Activated CD4-positive, alpha-beta T cell treated with anti-CD3 and anti-CD28 coated beads, Interleukin-2, amount 10 ng/mL, durations not matched to agents 7 days and 5 days (primary cell): ENCODE measurements around the gene MAN2A1. TPM values are rescaled to one million over a fixed set of nuclear protein-coding genes. Genes with fewer than 3 reads are reported as not detected.

Experiments
- CTCF ChIA-PET: fragments of 350-600 bp; sonication (Branson Sonifier 250); formaldehyde crosslinking; loops from one replicate; lab custom pipeline; 2021; ENCODE audit warnings: antibody characterized with exemption; lab: Charles Lee
- POLR2A ChIA-PET: fragments of 350-600 bp; sonication (Branson Sonifier 250); formaldehyde crosslinking; loops from one replicate; lab custom pipeline; 2021; ENCODE audit warnings: antibody characterized with exemption; lab: Charles Lee
- DNase-seq: peaks from one replicate; pipeline ENCODE4 v3.0.0-alpha.2; 2020
- H3K27ac Mint-ChIP-seq: one replicate; pipeline ENCODE4 v1.8.0; 2021; ENCODE audit warnings: mild to moderate bottlenecking, moderate library complexity, mixed read lengths
- H3K27me3 Mint-ChIP-seq: one replicate; pipeline ENCODE4 v1.8.0; 2021; ENCODE audit warnings: mixed read lengths
- H3K36me3 Mint-ChIP-seq: one replicate; pipeline ENCODE4 v1.8.0; 2021; ENCODE audit warnings: low read depth, mixed read lengths
- H3K4me1 Mint-ChIP-seq: one replicate; pipeline ENCODE4 v1.8.0; 2021; ENCODE audit warnings: mixed read lengths
- H3K4me3 Mint-ChIP-seq: one replicate; pipeline ENCODE4 v1.8.0; 2021; ENCODE audit warnings: mild to moderate bottlenecking, moderate library complexity, mixed read lengths
- H3K9me3 Mint-ChIP-seq: one replicate; pipeline ENCODE4 v1.8.0; 2021; ENCODE audit warnings: mixed read lengths
- total RNA-seq, 2 experiments: library from RNA; stranded (reverse); gene quantifications; one replicate each; pipeline ENCODE4 v1.2.3, GENCODE V29; 2021

Gene MAN2A1
- total RNA-seq, 2 experiments from 2014 or later = 39.2 to 45.9 TPM

DNA sequence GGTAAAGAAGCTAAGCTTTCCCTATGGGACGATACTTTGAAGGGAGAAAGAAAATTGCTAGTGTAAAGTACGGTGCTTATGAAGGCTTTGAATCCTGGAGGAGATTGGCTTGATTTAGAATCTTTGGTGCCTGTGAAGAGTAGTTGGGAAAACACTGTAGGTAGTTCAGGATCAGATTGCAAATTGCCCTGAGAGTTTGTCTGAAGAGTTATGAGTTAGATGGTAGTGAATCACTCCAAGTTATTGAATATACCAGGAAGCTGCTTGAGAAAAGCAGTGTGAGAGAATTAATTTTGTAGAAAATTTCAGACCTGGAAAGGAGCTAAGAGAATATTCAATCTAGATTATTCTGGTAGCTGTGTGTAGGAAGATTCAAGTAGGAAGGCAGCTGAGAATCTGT is 11.5 kb downstream of the MAN2A1 start:
- H3K27ac Mint-ChIP-seq = no peak overlapping the region
- H3K4me3 Mint-ChIP-seq = no peak overlapping the region
- peaks cover 41% of the 10 kb centered on the region for H3K4me1 Mint-ChIP-seq
- H3K36me3 Mint-ChIP-seq = peaks cover 50% of the 10 kb centered on the region
- CTCF ChIA-PET = interaction anchor here (1.0 to 1.8 kb wide), 3 partner anchors 9 to 620 kb away, joined by 3 to 4 read pairs (median 4); no protein-coding TSS in a partner anchor
- H3K27me3 Mint-ChIP-seq = no peaks in the 10 kb centered on the region
- no peak for DNase-seq
- POLR2A ChIA-PET = no interaction called here
- H3K9me3 Mint-ChIP-seq = peaks cover 2% of the 10 kb centered on the region

GRCh38 chr5:109701792-109702191 is 12.1 kb downstream of the MAN2A1 start:
- Mint-ChIP-seq H3K4me1 (peaks cover 36% of the 10 kb centered on the region), H3K36me3 (peaks cover 49% of the 10 kb centered on the region), H3K27me3 (no peaks in the 10 kb centered on the region), H3K27ac (no peak overlapping the region), H3K4me3 (no peak overlapping the region), H3K9me3 (peaks cover 2% of the 10 kb centered on the region)
- CTCF ChIA-PET = interaction anchor here (0.5 to 1.8 kb wide), 4 partner anchors 10 to 632 kb away, joined by 3 to 4 read pairs (median 4); no protein-coding TSS in a partner anchor
- DNase-seq = no peak
- POLR2A ChIA-PET = no interaction called here

DNA sequence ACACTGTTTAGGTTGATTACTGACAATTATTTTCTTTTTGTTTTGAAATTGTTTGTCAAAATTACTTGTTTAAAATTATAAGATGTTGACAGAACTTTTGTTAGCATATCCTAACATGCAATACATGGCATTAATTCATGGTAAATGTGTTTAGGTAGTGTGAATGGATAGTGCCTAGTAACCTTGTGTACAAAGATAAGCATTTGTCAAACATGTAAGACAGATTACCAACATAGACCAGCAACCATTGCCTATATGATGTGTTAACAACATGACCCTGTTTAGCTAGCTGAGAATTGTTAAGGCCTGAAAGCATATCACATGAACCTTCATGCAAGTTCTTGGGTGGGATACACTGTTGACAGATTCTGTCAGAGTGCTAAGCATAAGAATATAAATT is 13.4 kb downstream of the MAN2A1 start:
- peaks cover 35% of the 10 kb centered on the region for H3K4me1 Mint-ChIP-seq
- H3K27me3 Mint-ChIP-seq = no peaks in the 10 kb centered on the region
- peaks cover 50% of the 10 kb centered on the region for H3K36me3 Mint-ChIP-seq
- H3K27ac Mint-ChIP-seq = no peak overlapping the region
- ChIA-PET CTCF (no interaction called here), POLR2A (no interaction called here)
- no peak overlapping the region for H3K4me3 Mint-ChIP-seq
- no peak for DNase-seq
- H3K9me3 Mint-ChIP-seq = peaks cover 2% of the 10 kb centered on the region

GRCh38 chr5:109703829-109704228 is 14.1 kb downstream of the MAN2A1 start:
- H3K4me1 Mint-ChIP-seq = peaks cover 34% of the 10 kb centered on the region
- H3K36me3 Mint-ChIP-seq = peaks cover 47% of the 10 kb centered on the region
- ChIA-PET CTCF (no interaction called here), POLR2A (no interaction called here)
- DNase-seq = no peak
- H3K27ac Mint-ChIP-seq = no peak overlapping the region
- peaks cover 2% of the 10 kb centered on the region for H3K9me3 Mint-ChIP-seq
- H3K4me3 Mint-ChIP-seq = no peak overlapping the region
- no peaks in the 10 kb centered on the region for H3K27me3 Mint-ChIP-seq

DNA sequence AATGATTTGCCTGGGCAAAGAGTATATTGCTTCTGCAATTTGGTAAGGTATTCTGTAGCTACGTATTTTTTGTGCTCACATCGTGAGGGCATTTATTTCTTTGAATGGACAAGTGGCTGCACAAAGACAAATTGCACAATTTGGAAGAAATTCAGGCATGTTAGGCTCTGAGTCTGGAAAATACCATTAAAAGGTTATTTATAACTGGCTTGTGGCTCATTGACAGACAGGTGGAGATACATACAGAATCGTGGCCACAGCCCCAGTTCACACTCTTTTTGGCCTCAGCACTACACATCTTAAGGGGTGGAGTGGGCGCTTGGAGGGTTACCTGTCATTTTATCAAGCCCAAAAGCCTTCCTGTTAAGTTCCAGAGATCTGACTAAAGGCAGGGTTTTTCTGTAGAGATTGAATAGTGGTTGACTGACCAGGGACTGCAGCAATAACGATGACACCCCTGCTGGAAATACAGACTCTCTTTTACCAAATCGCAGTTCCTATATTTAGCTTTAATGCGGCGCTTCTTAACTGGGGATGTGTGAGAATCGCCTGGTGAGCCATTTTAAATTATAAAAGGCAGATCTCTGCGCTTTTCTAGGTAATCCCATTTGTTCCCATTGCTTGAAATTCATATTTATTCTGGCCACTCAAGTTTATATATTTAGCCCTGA is 14.7 kb downstream of the MAN2A1 start:
- CTCF ChIA-PET = no interaction called here
- POLR2A ChIA-PET = no interaction called here
- H3K4me1 Mint-ChIP-seq = peaks cover 30% of the 10 kb centered on the region

GRCh38 chr5:109705596-109705995 is 15.9 kb downstream of the MAN2A1 start:
- peaks cover 25% of the 10 kb centered on the region for H3K4me1 Mint-ChIP-seq
- H3K36me3 Mint-ChIP-seq = peaks cover 35% of the 10 kb centered on the region
- peaks cover 2% of the 10 kb centered on the region for H3K9me3 Mint-ChIP-seq
- CTCF ChIA-PET = no interaction called here
- no peak overlapping the region for H3K4me3 Mint-ChIP-seq
- H3K27me3 Mint-ChIP-seq = no peaks in the 10 kb centered on the region
- DNase-seq = no peak
- H3K27ac Mint-ChIP-seq = no peak overlapping the region
- POLR2A ChIA-PET = no interaction called here

More for the DNA sequence above, 14.7 kb downstream of the MAN2A1 start:
- no peak overlapping the region for H3K4me3 Mint-ChIP-seq
- H3K27me3 Mint-ChIP-seq = no peaks in the 10 kb centered on the region
- peaks cover 44% of the 10 kb centered on the region for H3K36me3 Mint-ChIP-seq
- H3K9me3 Mint-ChIP-seq = peaks cover 2% of the 10 kb centered on the region
- H3K27ac Mint-ChIP-seq = no peak overlapping the region
- no peak for DNase-seq

- POLR2A ChIA-PET = no interaction called here
- peaks cover 27% of the 10 kb centered on the region for H3K4me1 Mint-ChIP-seq
- no peak overlapping the region for H3K27ac Mint-ChIP-seq
Observed at GRCh38 chr5:109706095-109706494, 16.4 kb downstream of the MAN2A1 start.

DNA sequence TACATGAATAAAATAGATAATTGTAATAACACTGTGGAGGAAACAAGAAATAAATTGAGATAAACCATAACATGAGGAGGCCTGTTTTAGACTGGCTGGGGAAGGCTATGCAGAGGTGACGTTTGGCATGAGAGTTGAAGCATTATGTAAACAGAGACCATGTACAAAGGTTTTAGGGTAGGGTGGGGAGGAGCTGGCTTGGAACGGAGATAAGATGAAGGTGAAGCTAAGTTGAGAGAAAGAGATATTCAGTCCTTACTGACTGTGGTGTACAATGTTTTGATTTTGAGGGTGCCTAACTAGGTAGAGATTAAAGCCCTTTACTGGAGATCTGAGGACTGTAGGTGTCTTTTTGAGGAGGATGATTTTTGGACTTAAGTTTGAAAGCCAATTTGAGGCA is 17.8 kb downstream of the MAN2A1 start:
- POLR2A ChIA-PET = no interaction called here
- CTCF ChIA-PET = no interaction called here
- H3K9me3 Mint-ChIP-seq = peaks cover 2% of the 10 kb centered on the region

More at GRCh38 chr5:109706095-109706494, 16.4 kb downstream of the MAN2A1 start:
- DNase-seq = no peak
- peaks cover 34% of the 10 kb centered on the region for H3K36me3 Mint-ChIP-seq
- no peak overlapping the region for H3K4me3 Mint-ChIP-seq
- CTCF ChIA-PET = no interaction called here
- no peaks in the 10 kb centered on the region for H3K27me3 Mint-ChIP-seq
- peaks cover 2% of the 10 kb centered on the region for H3K9me3 Mint-ChIP-seq

DNA sequence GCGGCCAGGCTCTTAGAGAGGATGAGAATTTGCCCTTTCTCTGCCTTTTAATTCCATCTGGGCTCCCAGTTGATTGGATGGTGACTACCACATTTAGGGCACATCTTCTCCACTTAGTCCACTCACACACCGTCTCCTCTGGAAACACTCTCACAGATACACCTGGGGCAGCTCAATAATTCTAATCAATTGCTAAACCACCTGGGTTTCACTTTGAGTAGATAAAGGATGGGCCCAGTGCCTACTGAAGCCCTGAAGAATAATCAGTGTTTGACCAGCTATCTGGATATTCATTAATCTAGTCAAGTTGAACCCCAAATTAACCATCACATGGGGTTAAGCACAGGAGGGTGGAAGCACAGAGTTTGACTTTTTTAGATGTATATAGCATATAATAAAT is 19.1 kb downstream of the MAN2A1 start:
- CTCF ChIA-PET = interaction anchor here (0.6 to 1.1 kb wide), 2 partner anchors 16 to 363 kb away, joined by 3 read pairs; no protein-coding TSS in a partner anchor
- Mint-ChIP-seq H3K4me1 (peaks cover 28% of the 10 kb centered on the region), H3K36me3 (peaks cover 29% of the 10 kb centered on the region), H3K27me3 (no peaks in the 10 kb centered on the region), H3K27ac (no peak overlapping the region), H3K9me3 (peaks cover 2% of the 10 kb centered on the region), H3K4me3 (no peak overlapping the region)
- no peak for DNase-seq
- POLR2A ChIA-PET = no interaction called here

More for the DNA sequence above, 17.8 kb downstream of the MAN2A1 start:
- Mint-ChIP-seq H3K27ac (no peak overlapping the region), H3K27me3 (no peaks in the 10 kb centered on the region), H3K4me1 (peaks cover 26% of the 10 kb centered on the region), H3K36me3 (peaks cover 27% of the 10 kb centered on the region), H3K4me3 (no peak overlapping the region)
- no peak for DNase-seq

DNA sequence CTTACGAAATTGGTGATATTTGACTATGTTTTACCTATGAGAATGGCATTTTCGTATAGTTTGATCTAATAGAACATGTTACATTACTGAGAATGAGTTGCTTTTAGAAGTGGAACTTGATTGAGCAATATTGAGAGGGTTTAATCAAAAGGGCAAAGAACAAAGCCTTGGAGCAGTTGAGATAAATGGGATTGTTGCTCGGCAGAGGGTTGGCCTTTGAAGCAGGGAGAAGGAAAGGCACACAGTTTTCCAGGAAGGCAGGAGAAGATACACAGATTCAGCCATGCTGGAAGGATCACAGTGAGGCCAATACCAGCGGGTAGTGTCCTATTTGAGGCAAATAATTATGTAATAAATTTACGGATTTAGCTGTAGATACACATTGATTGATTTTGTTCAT is 19.5 kb downstream of the MAN2A1 start:
- Mint-ChIP-seq H3K9me3 (peaks cover 2% of the 10 kb centered on the region), H3K27me3 (no peaks in the 10 kb centered on the region), H3K27ac (no peak overlapping the region), H3K36me3 (peaks cover 27% of the 10 kb centered on the region), H3K4me3 (no peak overlapping the region), H3K4me1 (peaks cover 28% of the 10 kb centered on the region)
- POLR2A ChIA-PET = no interaction called here
- DNase-seq = no peak
- CTCF ChIA-PET = interaction anchor here (0.6 kb wide), 1 partner anchor 364 kb away, joined by 3 read pairs; no protein-coding TSS in a partner anchor

DNA sequence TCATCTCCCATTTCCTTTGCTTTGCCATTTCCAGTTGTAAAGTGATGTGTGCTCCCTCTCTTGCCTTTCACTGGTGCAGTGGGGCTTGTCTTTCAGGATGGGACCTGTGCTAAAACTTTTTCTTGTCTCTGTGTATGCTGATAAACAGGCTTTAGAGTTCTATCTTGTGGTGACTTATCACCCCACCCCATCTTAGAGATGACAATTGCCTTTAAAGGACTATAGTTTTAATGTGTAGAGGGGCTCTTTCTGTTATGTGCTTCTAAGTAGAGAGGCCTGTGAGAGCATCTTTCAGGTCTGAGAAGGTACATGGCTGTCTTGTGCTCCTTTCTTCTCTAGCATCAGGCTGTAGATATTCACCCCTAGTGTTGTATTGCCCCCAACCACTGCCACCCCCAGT is 21.9 kb downstream of the MAN2A1 start:
- Mint-ChIP-seq H3K36me3 (peaks cover 21% of the 10 kb centered on the region), H3K9me3 (no peaks in the 10 kb centered on the region), H3K27ac (no peak overlapping the region), H3K4me1 (peaks cover 25% of the 10 kb centered on the region), H3K27me3 (no peaks in the 10 kb centered on the region), H3K4me3 (no peak overlapping the region)
- POLR2A ChIA-PET = no interaction called here
- CTCF ChIA-PET = interaction anchor here (0.6 to 2.0 kb wide), 3 partner anchors 10 to 24 kb away, joined by 3 to 8 read pairs (median 5); no protein-coding TSS in a partner anchor
- DNase-seq = no peak

- Mint-ChIP-seq H3K9me3 (no peaks in the 10 kb centered on the region), H3K4me1 (peaks cover 15% of the 10 kb centered on the region), H3K27me3 (no peaks in the 10 kb centered on the region), H3K36me3 (peaks cover 27% of the 10 kb centered on the region), H3K4me3 (no peak overlapping the region), H3K27ac (no peak overlapping the region)
- CTCF ChIA-PET = interaction anchor here (0.6 kb wide), 2 partner anchors 9 to 622 kb away, joined by 3 read pairs; no protein-coding TSS in a partner anchor
- DNase-seq = no peak
- POLR2A ChIA-PET = no interaction called here
Observed at GRCh38 chr5:109713453-109713852, 23.7 kb downstream of the MAN2A1 start.

- Mint-ChIP-seq H3K27me3 (no peaks in the 10 kb centered on the region), H3K9me3 (no peaks in the 10 kb centered on the region), H3K4me1 (peaks cover 15% of the 10 kb centered on the region), H3K36me3 (peaks cover 28% of the 10 kb centered on the region), H3K27ac (no peak overlapping the region), H3K4me3 (no peak overlapping the region)
- CTCF ChIA-PET = interaction anchor here (0.8 kb wide), 1 partner anchor 284 kb away, joined by 3 read pairs; no protein-coding TSS in a partner anchor
- no peak for DNase-seq
- POLR2A ChIA-PET = no interaction called here
Observed at GRCh38 chr5:109714592-109714991, 24.9 kb downstream of the MAN2A1 start.
